Measurements from ENCODE around the gene MYO1E. TPM values are rescaled to one million over a fixed set of nuclear protein-coding genes. Genes with fewer than 3 reads are reported as not detected.

The MYO1E gene
- total RNA-seq, 1 donor from 2014 or later = 192 TPM

DNA sequence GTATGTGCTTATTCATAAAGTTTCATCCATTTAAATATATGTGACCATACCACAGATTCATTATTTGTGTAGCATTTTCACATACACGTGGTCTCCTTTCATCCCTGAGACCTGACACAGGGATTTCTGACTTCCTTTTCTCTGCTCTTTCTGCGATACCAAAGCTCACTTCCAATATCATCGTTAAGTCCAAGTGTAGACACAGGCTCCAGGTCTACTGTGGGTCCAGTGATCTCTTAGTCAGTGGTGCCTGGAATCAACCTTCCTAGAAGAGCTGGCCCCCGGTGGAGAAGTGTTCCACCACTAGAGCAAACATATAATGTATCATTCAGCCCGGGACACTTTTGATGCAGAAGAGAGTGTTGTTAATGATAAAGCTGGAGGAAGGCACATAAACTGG is 93.6 kb downstream of the MYO1E start:
- Mint-ChIP-seq H3K27me3 (ENCODE audit: low read depth) (no peaks in the 10 kb centered on the region), H3K9me3 (ENCODE audit: low read depth) (no peaks in the 10 kb centered on the region), H3K4me3 (ENCODE audit: unreplicated experiment) (no peak overlapping the region), H3K36me3 (ENCODE audit: low read depth) (no peaks in the 10 kb centered on the region), H3K27ac (ENCODE audit: unreplicated experiment) (no peak overlapping the region), H3K4me1 (ENCODE audit: low read depth) (peaks cover 19% of the 10 kb centered on the region)
- no peak for TF ChIP-seq CTCF (IDR thresholded peaks at IDR 0.05)
- DNase-seq (ENCODE audit: low spot score) = no peak

DNA sequence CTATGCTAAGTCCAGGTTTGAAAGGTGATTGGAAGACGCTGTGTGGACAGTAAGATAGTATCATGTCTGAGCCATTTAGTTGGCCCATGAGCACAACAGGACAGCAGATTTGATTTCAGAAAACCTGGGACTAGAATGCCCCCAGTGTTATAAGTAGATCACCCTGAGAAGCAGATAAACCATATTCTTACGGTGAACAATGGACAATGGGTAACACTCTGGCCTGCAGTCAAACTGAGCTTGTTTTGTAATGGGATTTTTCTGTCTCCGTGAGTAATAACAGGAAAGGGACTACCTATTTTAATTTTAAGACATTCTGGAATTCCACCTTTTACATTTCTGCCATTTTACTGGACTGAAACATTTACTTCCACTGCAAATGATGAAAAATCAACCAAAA is 94.6 kb downstream of the MYO1E start:
- no peak for DNase-seq (ENCODE audit: low spot score)
- Mint-ChIP-seq H3K4me1 (ENCODE audit: low read depth) (peaks cover 17% of the 10 kb centered on the region), H3K9me3 (ENCODE audit: low read depth) (no peaks in the 10 kb centered on the region), H3K36me3 (ENCODE audit: low read depth) (no peaks in the 10 kb centered on the region), H3K27ac (ENCODE audit: unreplicated experiment) (no peak overlapping the region), H3K27me3 (ENCODE audit: low read depth) (no peaks in the 10 kb centered on the region), H3K4me3 (ENCODE audit: unreplicated experiment) (no peak overlapping the region)
- no peak for TF ChIP-seq CTCF (IDR thresholded peaks at IDR 0.05)

DNA sequence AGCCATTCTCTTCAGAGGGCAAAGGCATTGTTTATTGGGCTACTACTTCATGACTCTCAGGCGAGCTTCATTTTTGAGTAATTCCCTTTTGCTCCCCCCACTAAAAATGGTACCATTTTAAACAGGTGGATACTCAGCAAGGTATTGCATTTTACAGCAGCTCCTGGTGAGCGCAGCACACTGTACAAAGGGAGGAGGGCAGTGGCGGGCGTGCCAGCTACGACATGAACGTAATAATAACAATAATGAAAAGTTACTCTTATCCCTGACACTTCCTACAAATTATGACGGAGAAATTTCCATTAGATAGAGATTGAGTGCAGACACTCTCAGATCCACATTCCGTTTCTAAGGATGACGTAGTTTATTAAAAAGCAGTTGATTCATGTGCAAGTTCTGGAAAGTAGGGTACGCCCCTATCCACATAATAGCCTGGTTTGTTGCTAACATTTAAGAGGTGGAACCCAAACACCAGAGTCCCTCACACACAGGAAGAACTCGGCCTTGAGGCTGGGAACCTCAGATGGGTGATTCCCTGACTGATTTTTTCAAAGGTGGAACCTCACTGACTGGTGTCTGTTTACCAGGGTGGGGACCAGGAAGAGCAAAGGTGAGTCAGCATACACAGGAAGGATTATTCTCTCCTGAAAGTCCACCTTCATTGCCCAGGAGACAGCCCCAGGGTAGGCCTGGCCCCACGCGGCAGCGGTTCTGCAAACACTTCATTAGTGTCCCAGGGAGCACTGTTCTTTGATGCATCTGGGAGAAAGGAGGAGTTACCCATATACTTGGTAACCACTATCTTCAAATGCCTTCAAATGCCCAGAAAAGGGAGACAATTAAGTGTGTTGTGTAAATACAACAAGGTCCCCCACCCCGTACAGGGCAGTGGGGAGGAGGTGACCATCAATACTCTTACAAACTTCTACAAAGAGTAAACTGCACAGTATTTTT is 96.2 kb downstream of the MYO1E start:
- Mint-ChIP-seq H3K27ac (ENCODE audit: unreplicated experiment) (no peak overlapping the region), H3K4me1 (ENCODE audit: low read depth) (peaks cover 13% of the 10 kb centered on the region), H3K9me3 (ENCODE audit: low read depth) (no peaks in the 10 kb centered on the region), H3K36me3 (ENCODE audit: low read depth) (no peaks in the 10 kb centered on the region), H3K4me3 (ENCODE audit: unreplicated experiment) (no peak overlapping the region), H3K27me3 (ENCODE audit: low read depth) (no peaks in the 10 kb centered on the region)
- TF ChIP-seq CTCF (IDR thresholded peaks at IDR 0.05) = no peak
- no peak for DNase-seq (ENCODE audit: low spot score)

GRCh38 chr15:59274126-59274970 is 98.3 kb downstream of the MYO1E start:
- no peak for DNase-seq (ENCODE audit: low spot score)
- TF ChIP-seq CTCF (IDR thresholded peaks at IDR 0.05) = no peak
- H3K36me3 Mint-ChIP-seq (ENCODE audit: low read depth) = no peaks in the 10 kb centered on the region
- H3K27ac Mint-ChIP-seq (ENCODE audit: unreplicated experiment) = no peak overlapping the region
- no peaks in the 10 kb centered on the region for H3K9me3 Mint-ChIP-seq (ENCODE audit: low read depth)
- H3K4me1 Mint-ChIP-seq (ENCODE audit: low read depth) = peaks cover 13% of the 10 kb centered on the region
- H3K27me3 Mint-ChIP-seq (ENCODE audit: low read depth) = no peaks in the 10 kb centered on the region
- H3K4me3 Mint-ChIP-seq (ENCODE audit: unreplicated experiment) = no peak overlapping the region

DNA sequence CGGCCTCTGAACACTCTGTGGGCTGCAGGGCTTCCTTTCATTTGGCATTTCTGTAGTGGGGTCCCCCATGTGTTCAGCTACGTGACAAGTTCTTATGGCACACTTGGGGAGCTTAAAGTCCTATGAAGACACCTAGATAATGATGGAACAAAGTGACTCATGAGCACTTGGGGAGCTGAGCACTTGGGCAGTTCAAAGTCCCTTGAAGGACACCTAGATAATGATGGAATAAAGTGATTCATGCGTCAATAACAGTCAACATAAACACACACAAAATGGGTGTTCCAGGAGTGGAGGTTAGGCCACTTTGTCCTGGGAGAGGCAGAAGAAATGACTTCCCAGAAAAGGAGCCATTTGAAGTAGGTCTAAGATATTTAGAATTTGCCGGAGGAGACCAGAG is 99.4 kb downstream of the MYO1E start:
- Mint-ChIP-seq H3K9me3 (ENCODE audit: low read depth) (no peaks in the 10 kb centered on the region), H3K4me1 (ENCODE audit: low read depth) (peaks cover 13% of the 10 kb centered on the region), H3K36me3 (ENCODE audit: low read depth) (peaks cover 3% of the 10 kb centered on the region), H3K27me3 (ENCODE audit: low read depth) (no peaks in the 10 kb centered on the region), H3K4me3 (ENCODE audit: unreplicated experiment) (no peak overlapping the region), H3K27ac (ENCODE audit: unreplicated experiment) (no peak overlapping the region)
- DNase-seq (ENCODE audit: low spot score) = no peak
- no peak for TF ChIP-seq CTCF (IDR thresholded peaks at IDR 0.05)

All from chondrocyte (in vitro differentiated cells).